HG02759 (cell line): Measurements from ENCODE around the gene GABRB3.

Experiments
- ATAC-seq: cut with Tn5 transposase; IDR thresholded peaks from one replicate; pipeline ENCODE4 v1.9.1; 2021; ENCODE audit warnings: mild to moderate bottlenecking, moderate library complexity; ENCODE audit not compliant: unreplicated experiment

GABRB3 gene

GRCh38 chr15:26679927-26680326 lies 92.9 kb downstream of the GABRB3 start:
- no peak for ATAC-seq

GRCh38 chr15:26676115-26676514 lies 96.8 kb downstream of the GABRB3 start:
- no peak for ATAC-seq

DNA sequence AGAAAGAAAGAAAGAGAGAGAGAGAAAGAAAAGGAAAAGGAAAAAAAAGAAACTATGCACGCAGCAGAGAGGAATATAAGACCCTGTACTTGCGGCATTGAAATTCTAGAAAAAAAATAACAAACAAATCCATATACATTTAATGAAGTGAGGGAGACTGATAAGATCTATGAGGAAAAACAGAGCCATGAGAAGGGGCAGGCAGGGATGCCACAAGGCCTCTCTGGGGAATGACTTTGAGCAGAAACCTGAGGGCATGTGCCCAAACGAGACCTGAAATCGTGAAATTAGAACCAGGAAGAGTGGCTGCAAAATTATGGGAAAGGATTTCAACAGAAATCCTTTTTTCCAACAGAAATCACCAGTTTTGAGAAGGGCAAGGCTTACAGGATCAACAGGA lies 98.4 kb downstream of the GABRB3 start:
- no peak for ATAC-seq

GRCh38 chr15:26673445-26673844 lies 99.4 kb downstream of the GABRB3 start:
- ATAC-seq, result no peak

GRCh38 chr15:26670116-26670515 lies 102.8 kb downstream of the GABRB3 start:
- no peak for ATAC-seq

- no peak for ATAC-seq
Observed at GRCh38 chr15:26667222-26667988, 105.5 kb downstream of the GABRB3 start.

- no peak for ATAC-seq
Observed at GRCh38 chr15:26665957-26666791, 106.7 kb downstream of the GABRB3 start.

DNA sequence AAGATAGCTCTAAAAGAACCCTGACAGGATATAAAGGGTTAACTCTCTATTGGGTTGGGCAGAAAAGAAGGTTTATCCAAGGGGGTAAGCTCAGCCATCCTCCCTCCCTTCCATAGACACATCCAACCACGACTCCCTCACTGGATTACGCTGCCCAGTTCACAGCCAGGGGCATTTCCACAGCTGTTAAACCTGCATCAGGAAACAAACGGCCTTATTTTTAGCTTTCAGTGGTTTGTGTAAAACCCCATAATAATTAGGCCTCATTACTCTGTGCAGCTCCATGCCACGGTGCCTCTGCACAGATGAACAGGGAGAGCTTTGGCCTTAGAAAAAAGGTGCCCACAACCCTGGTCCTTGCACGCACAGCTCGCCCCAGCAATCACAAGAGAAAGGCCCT lies 110.6 kb downstream of the GABRB3 start:
- ATAC-seq, result no peak

DNA sequence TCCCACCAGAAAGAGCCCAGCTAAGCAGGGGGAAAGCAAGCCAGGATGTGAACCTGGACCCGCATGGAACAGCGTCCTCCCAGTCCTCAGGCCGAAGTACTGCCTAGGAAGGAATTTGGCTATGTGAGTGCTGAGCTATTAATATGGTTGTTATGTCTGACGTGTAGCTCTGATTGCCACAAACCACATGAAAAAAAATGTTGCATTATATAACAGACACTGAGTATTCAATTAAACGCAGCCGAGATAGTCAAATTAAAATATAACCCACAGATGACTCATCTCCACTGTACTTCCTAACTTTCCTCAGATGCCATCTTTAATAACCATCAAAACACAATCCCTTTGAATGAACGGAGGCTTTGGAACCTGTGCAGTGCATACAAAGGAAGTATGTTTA lies 111.1 kb downstream of the GABRB3 start:
- no peak for ATAC-seq

- no peak for ATAC-seq
Observed at GRCh38 chr15:26661107-26661506, 111.8 kb downstream of the GABRB3 start.

- ATAC-seq, result no peak
Observed at GRCh38 chr15:26660241-26660640, 112.6 kb downstream of the GABRB3 start.

GRCh38 chr15:26658290-26658689 lies 114.6 kb downstream of the GABRB3 start:
- no peak for ATAC-seq

- ATAC-seq, result no peak
Observed at GRCh38 chr15:26656080-26656479, 116.8 kb downstream of the GABRB3 start.

DNA sequence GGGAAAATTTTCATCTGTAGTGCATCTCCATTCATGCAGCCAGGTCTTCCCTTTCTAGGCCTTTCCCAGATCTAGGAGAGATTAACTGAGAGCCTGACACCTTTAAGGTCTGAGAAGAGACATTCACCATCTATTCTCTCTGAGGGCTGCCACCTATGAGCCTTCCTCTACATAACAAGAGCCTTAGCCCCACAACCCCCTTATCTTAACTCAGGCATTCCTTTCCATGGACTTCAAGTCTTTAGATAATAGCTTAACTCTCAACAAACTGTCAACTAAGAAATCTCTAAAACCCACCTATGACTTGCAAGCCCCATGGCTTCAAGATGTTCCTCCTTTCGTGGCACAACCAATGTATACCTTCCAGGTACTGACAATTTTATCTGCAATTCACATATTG lies 121.0 kb downstream of the GABRB3 start:
- ATAC-seq, result no peak

DNA sequence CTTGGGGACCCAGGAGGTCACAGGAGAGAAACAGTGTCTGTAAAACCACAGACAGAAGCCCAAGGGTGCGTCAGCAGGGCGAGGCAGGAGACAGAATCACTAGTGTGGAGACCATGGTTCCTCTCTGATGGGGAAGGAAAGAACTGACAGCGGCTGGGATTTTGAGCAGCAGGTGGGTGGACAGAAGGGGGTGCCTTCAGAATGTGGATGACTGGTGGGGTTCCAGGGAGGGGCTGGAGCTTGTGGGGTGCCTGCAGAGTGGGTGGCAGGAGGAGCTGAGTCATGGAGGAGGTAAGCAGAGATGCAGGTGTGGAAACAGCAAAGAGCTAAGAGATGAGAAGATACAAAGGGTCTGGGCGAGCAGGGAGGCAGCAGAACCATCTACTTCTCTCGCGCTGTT lies 124.2 kb downstream of the GABRB3 start:
- no peak for ATAC-seq

DNA sequence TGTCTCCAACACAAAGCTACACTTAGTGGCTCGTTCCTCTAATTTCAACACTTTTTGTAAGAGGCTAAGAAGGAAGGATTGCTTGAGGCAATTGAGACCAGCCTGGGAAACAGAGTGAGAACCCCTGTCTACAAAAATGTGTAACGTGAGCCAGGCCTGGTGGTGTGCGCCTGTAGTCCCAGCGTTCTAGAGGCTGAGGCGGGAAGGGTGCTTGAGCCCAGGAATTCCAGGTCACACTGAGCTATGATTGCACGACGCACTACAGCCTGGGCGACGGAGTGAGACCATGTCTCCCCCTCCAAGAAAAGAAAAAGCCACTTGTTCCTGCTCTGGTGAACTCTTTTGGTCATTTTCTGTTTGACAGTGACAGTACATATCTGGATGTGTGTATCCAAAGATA lies 127.9 kb downstream of the GABRB3 start:
- no peak for ATAC-seq

- ATAC-seq, result no peak
Observed at GRCh38 chr15:26641144-26641543, 131.7 kb downstream of the GABRB3 start.

DNA sequence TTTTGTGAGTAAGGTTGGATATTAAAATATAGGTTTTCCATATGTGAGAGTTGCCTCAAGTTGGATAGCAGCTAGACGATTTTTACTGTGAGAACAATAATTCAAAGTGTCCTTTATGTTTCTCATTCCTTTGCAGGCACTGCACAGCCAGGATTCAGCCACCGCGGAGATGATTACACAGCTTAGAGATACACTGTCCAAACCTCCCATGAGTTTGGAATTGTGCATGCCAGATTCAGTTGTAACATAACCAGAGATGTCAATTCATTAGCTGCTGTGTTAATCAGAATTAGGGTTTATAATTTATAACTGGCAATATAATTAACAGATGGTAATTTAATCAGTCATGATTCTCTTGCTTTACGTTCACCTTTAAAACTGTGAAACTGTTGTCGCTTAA lies 132.3 kb downstream of the GABRB3 start:
- ATAC-seq, result no peak

GRCh38 chr15:26639966-26640365 lies 132.9 kb downstream of the GABRB3 start:
- ATAC-seq, result no peak

GRCh38 chr15:26635614-26636013 lies 137.3 kb downstream of the GABRB3 start:
- no peak for ATAC-seq

DNA sequence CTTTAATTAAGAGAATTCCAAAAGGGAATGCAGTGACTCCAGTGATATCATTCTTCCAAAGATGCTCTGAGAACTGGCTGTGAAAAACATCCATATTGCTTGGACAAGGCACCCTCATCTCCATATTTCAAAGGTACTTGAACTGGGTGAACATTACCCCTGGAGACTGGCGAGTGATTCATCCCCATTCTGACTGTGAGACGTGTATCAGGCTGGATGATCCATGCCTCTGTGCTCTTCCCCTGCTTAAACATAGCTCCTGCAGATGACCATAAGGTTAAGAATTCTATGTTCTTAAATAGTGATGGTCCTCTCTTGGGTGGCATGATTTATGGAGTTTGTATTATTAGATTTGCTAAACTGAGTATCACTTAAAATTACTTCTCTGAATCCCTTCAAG lies 137.8 kb downstream of the GABRB3 start:
- ATAC-seq, result no peak

DNA sequence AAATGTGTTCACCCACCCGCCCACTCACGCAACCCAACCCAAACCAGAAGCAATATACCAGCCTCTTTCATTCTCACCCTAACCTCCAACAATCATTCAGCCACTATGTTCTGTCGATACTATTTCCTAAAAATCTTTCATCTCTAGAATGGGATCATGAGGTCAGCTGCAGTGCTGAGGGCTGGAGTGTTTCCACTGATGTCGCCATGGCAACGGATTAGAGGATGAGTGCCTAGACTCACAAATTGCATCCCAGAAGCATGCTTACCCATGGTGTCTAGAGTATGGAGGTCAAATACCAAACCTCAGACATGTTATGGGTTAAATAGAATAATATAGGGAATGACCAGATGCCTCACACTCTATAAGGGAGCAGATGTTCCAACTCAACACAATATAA lies 138.5 kb downstream of the GABRB3 start:
- no peak for ATAC-seq
